ENCODE data around the gene SKA1.
"Not testable (repeated sequence)": the region's sequence is repeated elsewhere in the genome, so short reads cannot be mapped to it uniquely, and the experiment has no call there.

The SKA1 gene

GRCh38 chr18:50432915-50433314 lies 58.1 kb downstream of the SKA1 start:
- no peak for DNase-seq

- not testable (repeated sequence) for DNase-seq
Measured at GRCh38 chr18:50436742-50437141, 61.9 kb downstream of the SKA1 start.

DNA sequence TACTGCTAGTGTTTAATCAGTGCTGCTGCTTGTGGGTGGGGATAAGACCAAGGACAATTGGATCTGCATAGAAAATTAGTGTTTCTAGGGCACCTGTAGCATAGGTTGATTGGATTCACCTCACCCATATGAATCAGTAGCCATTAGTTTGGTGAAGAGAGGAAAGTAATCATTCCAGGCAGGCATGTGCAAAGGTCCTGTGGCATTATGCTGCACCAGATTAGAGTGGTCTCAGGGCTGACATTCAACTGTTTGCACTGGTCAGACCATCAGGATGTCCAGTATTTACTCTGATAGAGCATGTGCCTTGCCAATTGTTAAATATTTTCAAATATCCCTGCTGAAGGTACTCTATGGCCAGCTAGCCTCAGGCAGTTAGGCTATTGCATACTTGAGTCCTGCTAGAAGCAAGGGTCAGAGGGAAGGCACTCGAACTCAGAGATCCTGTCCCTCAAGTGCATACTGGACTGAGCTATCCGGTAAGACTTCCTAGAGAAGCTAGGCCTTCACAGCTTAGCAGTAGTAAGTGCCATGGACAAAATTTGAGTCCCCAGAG lies 64.7 kb downstream of the SKA1 start:
- no peak for DNase-seq

DNA sequence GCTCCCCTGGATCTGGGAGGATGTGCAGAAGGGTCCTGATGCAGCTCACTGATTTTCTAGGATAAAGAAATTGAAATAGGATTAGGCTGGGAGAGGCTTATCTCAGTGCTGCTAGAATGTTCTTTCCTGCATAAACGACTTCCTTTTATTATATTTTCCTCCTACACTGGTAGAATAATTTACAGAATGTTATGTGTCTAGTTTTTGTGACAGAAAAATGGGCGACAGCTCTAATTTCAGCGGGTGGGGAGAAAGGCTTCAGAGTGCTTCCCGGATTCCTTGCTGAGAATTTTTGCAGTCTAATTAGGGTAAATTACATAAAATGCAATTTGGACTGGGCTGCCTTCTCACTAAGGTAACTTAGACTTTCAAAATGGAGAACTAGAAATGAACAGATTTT lies 66.2 kb downstream of the SKA1 start:
- no peak for DNase-seq

DNA sequence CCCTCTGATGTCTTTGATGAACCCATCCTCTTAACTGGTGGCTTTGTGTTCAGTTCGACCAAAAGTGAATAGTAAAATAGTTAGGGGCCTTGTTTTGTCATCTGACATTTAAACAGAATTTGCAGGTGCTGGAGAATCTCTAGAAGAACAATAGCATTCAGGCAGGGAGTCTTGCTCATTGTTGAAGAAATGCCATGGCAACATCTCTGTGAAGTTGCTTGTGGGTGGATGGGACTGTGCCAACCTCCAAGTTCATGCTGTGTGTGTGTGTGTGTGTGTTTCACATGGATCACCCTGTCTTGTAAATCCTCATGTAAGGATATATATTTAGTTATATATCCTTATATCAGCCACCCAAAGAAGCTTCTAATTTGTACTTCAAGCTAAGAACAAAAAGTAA lies 66.7 kb downstream of the SKA1 start:
- DNase-seq, result no peak
